Measurements from ENCODE around the gene TCF12. TPM values are rescaled to one million over a fixed set of nuclear protein-coding genes. Genes with fewer than 3 reads are reported as not detected.
A peak's percentile ranks its signal among the peaks of the same experiment; 100 is the strongest.

TCF12 gene
- total RNA-seq, 1 experiment from 2014 or later = 76.7 TPM

DNA sequence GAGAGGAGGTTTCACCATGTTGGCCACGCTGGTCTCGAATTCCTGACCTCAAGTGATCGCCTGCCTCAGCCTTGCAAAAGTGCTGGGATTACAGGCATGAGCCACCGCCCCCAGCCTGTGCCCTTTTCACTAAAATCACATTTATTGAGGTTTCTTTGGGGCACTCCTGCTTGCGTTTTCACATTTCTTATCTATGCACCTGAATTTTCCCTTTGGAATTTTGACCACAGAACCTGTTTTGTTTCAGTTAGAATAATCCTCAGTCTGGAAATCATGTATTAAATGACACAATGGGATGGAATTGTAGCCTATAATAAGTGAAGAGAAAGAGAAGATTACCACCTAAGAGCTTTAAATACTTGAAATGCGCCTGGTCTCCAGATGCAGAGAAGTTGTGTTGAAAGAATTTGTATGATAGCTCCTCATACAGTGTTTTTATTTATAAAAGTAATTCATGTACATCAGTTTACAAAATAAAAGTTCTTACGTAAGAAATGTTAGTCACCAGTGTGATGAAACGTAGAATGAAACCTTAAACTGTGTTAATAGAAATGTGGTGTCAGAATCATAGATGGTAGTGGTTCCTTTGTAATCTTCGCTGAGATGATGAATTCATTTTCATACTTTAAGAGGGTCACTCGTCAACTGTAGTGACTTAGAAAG, 107.0 kb downstream of the TCF12 start:
- H2BK20ac ChIP-seq (ENCODE audit: low read depth, low read length, poor library complexity, severe bottlenecking) = no peak overlapping the region

More for the DNA sequence above, 107.0 kb downstream of the TCF12 start:
- Histone ChIP-seq H2AK5ac (ENCODE audit: insufficient read length, low read length) (no peak overlapping the region), H2BK15ac (ENCODE audit: low read depth, low read length) (no peak overlapping the region), H4K20me1 (ENCODE audit: control insufficient read depth, insufficient read depth, insufficient read length) (no peaks in the 10 kb centered on the region), H4K91ac (ENCODE audit: insufficient read length, low read depth, low read length) (no peak overlapping the region), H2BK12ac (ENCODE audit: insufficient read length, low read depth, low read length) (no peak overlapping the region), H2AFZ (ENCODE audit: low read length) (no peak overlapping the region), H3K4ac (ENCODE audit: low read depth, low read length) (no peak overlapping the region), H3K9me3 (ENCODE audit: control insufficient read depth, low read depth, low read length) (no peaks in the 10 kb centered on the region), H3K9ac (ENCODE audit: extremely low read depth, insufficient read length, low read length) (no peak overlapping the region), H4K5ac (ENCODE audit: insufficient read length, low read depth, low read length) (no peak overlapping the region), H3K27me3 (ENCODE audit: insufficient read depth, low read length) (no peaks in the 10 kb centered on the region), H2BK120ac (ENCODE audit: low read depth, low read length, poor library complexity, severe bottlenecking) (no peak overlapping the region), H3K18ac (ENCODE audit: insufficient read length, low read depth, low read length) (no peak overlapping the region), H3K23ac (ENCODE audit: insufficient read length, low read depth, low read length) (no peak overlapping the region), H2BK5ac (ENCODE audit: insufficient read length, low read length) (no peak overlapping the region), H3K4me2 (ENCODE audit: insufficient read depth, insufficient read length, low read length) (no peak overlapping the region), H3K79me1 (ENCODE audit: insufficient read depth, low read depth, low read length, poor library complexity, severe bottlenecking) (peaks cover 3% of the 10 kb centered on the region), H3K4me1 (ENCODE audit: insufficient read depth, low read length) (no peaks in the 10 kb centered on the region; the same call in 1 of the 2 replicates), H3K56ac (ENCODE audit: insufficient read length, low read depth, low read length) (no peak overlapping the region), H3K79me2 (ENCODE audit: insufficient read depth, low read length) (peaks cover 15% of the 10 kb centered on the region; the same call in 1 of the 2 replicates), H3K27ac (ENCODE audit: insufficient read length, low read depth, low read length) (no peak overlapping the region), H3K14ac (ENCODE audit: insufficient read depth, low read length) (no peak overlapping the region), H3K23me2 (ENCODE audit: insufficient read length, low read depth, low read length, poor library complexity, severe bottlenecking) (no peaks in the 10 kb centered on the region), H3T11ph (ENCODE audit: low read length) (no peak overlapping the region), H4K8ac (replicated peaks; ENCODE audit: insufficient read length, low read depth, low read length) (no peak overlapping the region)
- Mint-ChIP-seq H3K27ac (peak overlapping the region in 2 of 3 experiments; percentile 13 to 85; a peak in 4 of 7 replicates), H3K9me3 (peaks cover 21 to 23% of the 10 kb centered on the region in 2 experiments), H3K4me3 (no peak overlapping the region), H3K36me3 (ENCODE audit: insufficient read depth in 1 of 3, low read depth in 3 of 3) (peaks cover 21 to 35% (median 27%) of the 10 kb centered on the region in 3 experiments), H3K4me1 (peaks cover 13 to 16% of the 10 kb centered on the region in 2 experiments), H3K27me3 (ENCODE audit: low read depth) (no peaks in the 10 kb centered on the region)
- DNase-seq = no peak
- TF ChIP-seq, protein P1, sequence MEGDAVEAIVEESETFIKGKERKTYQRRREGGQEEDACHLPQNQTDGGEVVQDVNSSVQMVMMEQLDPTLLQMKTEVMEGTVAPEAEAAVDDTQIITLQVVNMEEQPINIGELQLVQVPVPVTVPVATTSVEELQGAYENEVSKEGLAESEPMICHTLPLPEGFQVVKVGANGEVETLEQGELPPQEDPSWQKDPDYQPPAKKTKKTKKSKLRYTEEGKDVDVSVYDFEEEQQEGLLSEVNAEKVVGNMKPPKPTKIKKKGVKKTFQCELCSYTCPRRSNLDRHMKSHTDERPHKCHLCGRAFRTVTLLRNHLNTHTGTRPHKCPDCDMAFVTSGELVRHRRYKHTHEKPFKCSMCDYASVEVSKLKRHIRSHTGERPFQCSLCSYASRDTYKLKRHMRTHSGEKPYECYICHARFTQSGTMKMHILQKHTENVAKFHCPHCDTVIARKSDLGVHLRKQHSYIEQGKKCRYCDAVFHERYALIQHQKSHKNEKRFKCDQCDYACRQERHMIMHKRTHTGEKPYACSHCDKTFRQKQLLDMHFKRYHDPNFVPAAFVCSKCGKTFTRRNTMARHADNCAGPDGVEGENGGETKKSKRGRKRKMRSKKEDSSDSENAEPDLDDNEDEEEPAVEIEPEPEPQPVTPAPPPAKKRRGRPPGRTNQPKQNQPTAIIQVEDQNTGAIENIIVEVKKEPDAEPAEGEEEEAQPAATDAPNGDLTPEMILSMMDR (conservative IDR thresholded peaks at IDR 0.05) = no peak
- no CpG with 5 or more reads among the region's 10 CpGs for WGBS (ENCODE audit: extremely low coverage, insufficient read length, low lambda C conversion rate)

All from H9 (cell line).